Endothelial cell of umbilical vein (primary cell): ENCODE measurements around the gene RASA2. TPM values are rescaled to one million over a fixed set of nuclear protein-coding genes. Genes with fewer than 3 reads are reported as not detected.

Experiments
- BruUV-seq: library from RNA; stranded (reverse); fragments of 400-500 nt; replicated peaks from 2 replicates; lab custom pipeline; 2021; lab: Mats Ljungman, UMichigan
- CTCF ChIA-PET: fragments of 300-600, 350-600 bp; sonication (Branson Sonifier 250); formaldehyde crosslinking; loops from one replicate; lab custom pipeline; 2021; ENCODE audit warnings: antibody characterized with exemption, inconsistent platforms; lab: Charles Lee
- POLR2A ChIA-PET: fragments of 300-600, 350-600 bp; sonication (Branson Sonifier 250); formaldehyde crosslinking; loops from one replicate; lab custom pipeline; 2021; ENCODE audit warnings: antibody characterized with exemption, inconsistent platforms; lab: Charles Lee
- DNase-seq: peaks from one replicate; pipeline ENCODE4 v3.0.0-alpha.2; 2011; ENCODE audit warnings: low read depth, low spot score
- FAIRE-seq: peaks from 2 replicates; lab custom pipeline; 2011; peaks lifted over from hg19 to GRCh38; lab: Jason Lieb, UNC
- H2AFZ ChIP-seq: 2 replicates; pipeline ENCODE4 v1.6.0; 2012; ENCODE audit warnings: low read depth, low read length, control low read depth, inconsistent platforms
- H3K27ac ChIP-seq: 2 replicates; pipeline ENCODE4 v1.5.1; 2011; ENCODE audit warnings: low read depth, mild to moderate bottlenecking, control low read depth, low read length, moderate library complexity; ENCODE audit not compliant: insufficient read depth
- H3K27me3 ChIP-seq, 2 experiments: 2 replicates each; pipeline versions ENCODE4 v1.6.0 to v1.6.1; 2011; ENCODE audit warnings: low read length in 2 of 2, mixed read lengths in 1 of 2; ENCODE audit not compliant: control insufficient read depth in 2 of 2, insufficient read depth in 2 of 2
- H3K36me3 ChIP-seq, 2 experiments: 2 replicates in 1 of 2; 3 replicates in 1 of 2; pipeline ENCODE4 v1.5.1; 2011; ENCODE audit warnings: low read length in 2 of 2, mild to moderate bottlenecking in 1 of 2, moderate library complexity in 1 of 2; ENCODE audit not compliant: control insufficient read depth in 2 of 2, insufficient read depth in 2 of 2; ENCODE audit errors: extremely low read depth in 1 of 2
- H3K4me1 ChIP-seq: 3 replicates; pipeline ENCODE4 v1.5.1; 2011; ENCODE audit warnings: mild to moderate bottlenecking, low read length; ENCODE audit not compliant: control insufficient read depth, insufficient read depth; ENCODE audit errors: extremely low read depth
- H3K4me2 ChIP-seq: 2 replicates; pipeline ENCODE4 v1.6.1; 2011; ENCODE audit warnings: low read length, control low read depth, mixed read lengths; ENCODE audit not compliant: insufficient read depth
- H3K4me3 ChIP-seq, 3 experiments: fragments of 200-600 bp in 1 of 3; sonication (generic), shearing (Covaris generic) in 1 of 3; replicated peaks in 1 of 3; 2 replicates each; pipeline ENCODE4 v1.5.1; 2011 to 2016; ENCODE audit warnings: control low read depth in 3 of 3, low read length in 3 of 3, mild to moderate bottlenecking in 2 of 3, inconsistent platforms in 1 of 3, low read depth in 1 of 3, moderate library complexity in 1 of 3; ENCODE audit not compliant: insufficient read depth in 1 of 3
- H3K79me2 ChIP-seq: 2 replicates; pipeline ENCODE4 v1.6.0; 2012; ENCODE audit warnings: low read length, inconsistent platforms; ENCODE audit not compliant: control insufficient read depth, insufficient read depth
- H3K9ac ChIP-seq: replicated peaks from 2 replicates; pipeline ENCODE3; 2011; ENCODE audit warnings: low read length, control low read depth; ENCODE audit not compliant: insufficient read depth; ENCODE audit errors: extremely low read depth
- H3K9me1 ChIP-seq: replicated peaks from 3 replicates; pipeline ENCODE4 v1.6.0; 2011; ENCODE audit warnings: mild to moderate bottlenecking, low read length; ENCODE audit not compliant: control insufficient read depth, insufficient read depth; ENCODE audit errors: extremely low read depth
- H3K9me3 ChIP-seq: replicated peaks from 2 replicates; pipeline ENCODE4 v1.5.1; 2012; ENCODE audit warnings: low read length, inconsistent platforms; ENCODE audit not compliant: control insufficient read depth, insufficient read depth
- H4K20me1 ChIP-seq: replicated peaks from 2 replicates; pipeline ENCODE3; 2011; ENCODE audit warnings: mild to moderate bottlenecking, low read length; ENCODE audit not compliant: control insufficient read depth, insufficient read depth; ENCODE audit errors: extremely low read depth
- EZH2 ChIP-seq: IDR thresholded peaks from 2 replicates; pipeline ENCODE4 v1.6.1; 2012; ENCODE audit warnings: borderline replicate concordance, low read depth, mild to moderate bottlenecking, moderate library complexity, low read length, inconsistent platforms; ENCODE audit not compliant: severe bottlenecking
- FOS ChIP-seq: IDR thresholded peaks from 2 replicates; pipeline ENCODE4 v1.6.1; 2011; ENCODE audit warnings: mild to moderate bottlenecking, low read length, moderate library complexity, borderline replicate concordance; ENCODE audit not compliant: insufficient read depth
- GATA2 ChIP-seq: IDR thresholded peaks from 2 replicates; pipeline ENCODE4 v1.7.0; 2011; ENCODE audit warnings: low read depth, mild to moderate bottlenecking, moderate library complexity, mixed read lengths, low read length; ENCODE audit not compliant: insufficient read length, insufficient read depth
- JUN ChIP-seq: IDR thresholded peaks from 2 replicates; pipeline ENCODE4 v1.6.1; 2011; ENCODE audit warnings: borderline replicate concordance, low read depth; ENCODE audit not compliant: insufficient read length, insufficient read depth
- MYC ChIP-seq: IDR thresholded peaks from one replicate; pipeline ENCODE4 v1.6.1; 2011; ENCODE audit warnings: mild to moderate bottlenecking, low read depth, low read length
- POLR2A ChIP-seq: IDR thresholded peaks from 2 replicates; pipeline ENCODE4 v1.6.1; 2012; ENCODE audit warnings: low read depth, mild to moderate bottlenecking, control low read depth, low read length
- POLR2AphosphoS5 ChIP-seq: IDR thresholded peaks from 2 replicates; pipeline ENCODE4 v1.6.1; 2012; ENCODE audit warnings: low read depth, mild to moderate bottlenecking, control low read depth, low read length, moderate library complexity; ENCODE audit not compliant: insufficient read depth
- dilution Hi-C: fragments of 300-500 bp; cut with MboI; formaldehyde crosslinking; loops from one replicate; pipeline ENCODE4 v1.15.0; 2019; ENCODE audit warnings: low sequenced_read_pairs; ENCODE audit not compliant: extremely low pct_ligation_motif_present
- intact Hi-C: fragments of 100-400 bp; cut with micrococcal nuclease; formaldehyde crosslinking; loops from one replicate; pipeline ENCODE4 v1.10.0; 2022
- polyA plus RNA-seq, 4 experiments: library from polyadenylated mRNA; depleted of rRNA in 3 of 4; stranded (reverse) in 3 of 4; unstranded in 1 of 4; fragments of >200 nt; gene quantifications; 2 replicates each; pipeline versions ENCODE4 v1.2.1 to v1.2.3, GENCODE V29; 2011 to 2012; ENCODE audit warnings: missing spikeins in 1 of 4
- total RNA-seq: library from RNA; stranded (reverse); gene quantifications from 2 replicates; pipeline ENCODE4 v1.2.3, GENCODE V29; 2021
- TF ChIP-seq, protein P1 (sequence below), 2 donors: IDR thresholded peaks; 1 replicate in 1 of 2; 2 replicates in 1 of 2; pipeline ENCODE4 v1.5.1; 2011; ENCODE audit warnings: low read length in 2 of 2, mild to moderate bottlenecking in 2 of 2, moderate library complexity in 2 of 2, control low read depth in 1 of 2, inconsistent platforms in 1 of 2, low read depth in 1 of 2; ENCODE audit not compliant: insufficient read depth in 1 of 2; ENCODE audit errors: extremely low read depth in 1 of 2
- TF ChIP-seq, protein P2 (sequence below): IDR thresholded peaks from 2 replicates; pipeline ENCODE4 v1.6.1; 2011; ENCODE audit not compliant: insufficient read depth, insufficient read length

RASA2 gene
- total and polyA plus RNA-seq, 2 donors (not counting 3 experiments of a cell fraction or from before 2014, with no cell fraction given): 3.1 to 20.2 TPM

DNA sequence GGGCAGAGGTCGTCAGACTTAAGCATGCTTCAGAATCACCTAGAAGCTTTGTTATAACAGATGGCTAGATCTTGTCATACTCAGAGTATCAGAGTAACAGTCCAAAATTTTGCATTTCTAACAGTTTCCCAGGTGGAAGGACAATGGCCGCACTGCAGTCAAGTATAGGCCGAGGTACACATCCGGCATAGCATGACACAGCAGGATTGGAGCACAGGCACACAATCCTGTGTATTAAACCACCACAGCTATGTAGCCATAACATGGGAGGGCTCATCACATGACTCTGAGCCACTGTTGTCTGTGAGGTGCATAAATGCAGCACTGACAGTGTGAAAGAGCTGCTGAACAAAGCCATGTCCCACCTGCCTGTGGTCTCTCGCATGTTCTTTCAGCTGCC, 165.5 kb downstream of the RASA2 start:
- dilution Hi-C loops (no loop called here), intact Hi-C loops (no loop called here)
- Histone ChIP-seq H3K27me3 (peaks cover 2 to 13% of the 10 kb centered on the region in 2 experiments), H4K20me1 (no peaks in the 10 kb centered on the region), H3K79me2 (no peaks in the 10 kb centered on the region), H3K9me3 (no peaks in the 10 kb centered on the region), H3K27ac (no peak overlapping the region), H3K4me2 (no peak overlapping the region), H3K9ac (no peak overlapping the region), H3K9me1 (no peaks in the 10 kb centered on the region), H3K4me3 (no peak overlapping the region), H3K36me3 (no peaks in the 10 kb centered on the region), H2AFZ (no peak overlapping the region), H3K4me1 (no peaks in the 10 kb centered on the region)
- POLR2A ChIA-PET: no interaction called here
- CTCF ChIA-PET: interaction anchor here (1.6 kb wide), 1 partner anchor 9 kb away, joined by 4 read pairs; no protein-coding TSS in a partner anchor
- FAIRE-seq (no peak), DNase-seq (no peak)
- no TSS peak for BruUV-seq
- TF ChIP-seq JUN (no peak), GATA2 (no peak), EZH2 (no peak), POLR2AphosphoS5 (no peak), POLR2A (no peak), MYC (no peak), FOS (no peak)
- TF ChIP-seq, protein P1, sequence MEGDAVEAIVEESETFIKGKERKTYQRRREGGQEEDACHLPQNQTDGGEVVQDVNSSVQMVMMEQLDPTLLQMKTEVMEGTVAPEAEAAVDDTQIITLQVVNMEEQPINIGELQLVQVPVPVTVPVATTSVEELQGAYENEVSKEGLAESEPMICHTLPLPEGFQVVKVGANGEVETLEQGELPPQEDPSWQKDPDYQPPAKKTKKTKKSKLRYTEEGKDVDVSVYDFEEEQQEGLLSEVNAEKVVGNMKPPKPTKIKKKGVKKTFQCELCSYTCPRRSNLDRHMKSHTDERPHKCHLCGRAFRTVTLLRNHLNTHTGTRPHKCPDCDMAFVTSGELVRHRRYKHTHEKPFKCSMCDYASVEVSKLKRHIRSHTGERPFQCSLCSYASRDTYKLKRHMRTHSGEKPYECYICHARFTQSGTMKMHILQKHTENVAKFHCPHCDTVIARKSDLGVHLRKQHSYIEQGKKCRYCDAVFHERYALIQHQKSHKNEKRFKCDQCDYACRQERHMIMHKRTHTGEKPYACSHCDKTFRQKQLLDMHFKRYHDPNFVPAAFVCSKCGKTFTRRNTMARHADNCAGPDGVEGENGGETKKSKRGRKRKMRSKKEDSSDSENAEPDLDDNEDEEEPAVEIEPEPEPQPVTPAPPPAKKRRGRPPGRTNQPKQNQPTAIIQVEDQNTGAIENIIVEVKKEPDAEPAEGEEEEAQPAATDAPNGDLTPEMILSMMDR (IDR thresholded peaks at IDR 0.05; ENCODE audit: extremely low read depth in 1 of 2, insufficient read depth in 1 of 2, low read depth in 1 of 2, low read length in 2 of 2): no peak
- TF ChIP-seq, protein P2, sequence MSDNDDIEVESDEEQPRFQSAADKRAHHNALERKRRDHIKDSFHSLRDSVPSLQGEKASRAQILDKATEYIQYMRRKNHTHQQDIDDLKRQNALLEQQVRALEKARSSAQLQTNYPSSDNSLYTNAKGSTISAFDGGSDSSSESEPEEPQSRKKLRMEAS: no peak
